Thyroid gland (tissue), 4 donors: ENCODE results near the gene CACNA2D3. TPM values are rescaled to one million over a fixed set of nuclear protein-coding genes. Genes with fewer than 3 reads are reported as not detected.

Source experiments
- DNase-seq, 2 donors: peaks; one replicate each; pipeline ENCODE4 v3.0.0-alpha.2; 2019
- H3K27ac ChIP-seq, 3 donors: fragments of 200-600 bp; sonication (generic); 1 replicate in 2 of 3; 2 replicates in 1 of 3; pipeline ENCODE4 v1.5.1; 2016 to 2019; ENCODE audit warnings: mild to moderate bottlenecking in 1 of 3, moderate library complexity in 1 of 3
- H3K27me3 ChIP-seq: fragments of 200-600 bp; sonication (generic); one replicate; pipeline ENCODE4 v1.5.1; 2019
- H3K36me3 ChIP-seq, 2 donors: fragments of 200-600 bp; sonication (generic); one replicate each; pipeline ENCODE4 v1.5.1; 2016 to 2019
- H3K4me1 ChIP-seq, 2 donors: fragments of 200-600 bp; sonication (generic); one replicate each; pipeline ENCODE4 v1.5.1; 2017 to 2019
- H3K4me3 ChIP-seq, 3 donors: fragments of 200-600 bp; sonication (generic); replicated peaks in 1 of 3; 1 replicate in 2 of 3; 2 replicates in 1 of 3; pipeline ENCODE4 v1.5.1; 2016; ENCODE audit warnings: mild to moderate bottlenecking in 1 of 3
- H3K9me3 ChIP-seq: fragments of 200-600 bp; sonication (generic); one replicate; pipeline ENCODE4 v1.5.1; 2017
- POLR2A ChIP-seq, 2 donors: fragments of 450-650 bp; IDR thresholded peaks; one replicate each; pipeline ENCODE4 v1.6.1; 2017; ENCODE audit warnings: antibody characterized with exemption in 2 of 2, mild to moderate bottlenecking in 2 of 2, moderate library complexity in 1 of 2
- WGBS, 2 donors: methylation state at CpG; one replicate each; pipeline ENCODE4 v1.1.5; 2017; 5-methylcytosine and 5-hydroxymethylcytosine counted together
- intact Hi-C: fragments of 100-400 bp; cut with DNase I; formaldehyde crosslinking; loops from one replicate; pipeline ENCODE4 v1.15.1; 2023
- total RNA-seq, 4 donors: library from RNA; depleted of rRNA; stranded (reverse); fragments of >200 nt; gene quantifications; one replicate each; pipeline ENCODE4 v1.2.3, GENCODE V29; 2016
- TF ChIP-seq, protein P1 (sequence below), 6 experiments: fragments of 200-600 bp in 3 of 6; fragments of 450-650 bp in 3 of 6; sonication (generic) in 3 of 6; IDR thresholded peaks; one replicate each; pipeline ENCODE4 v1.5.1; 2016 to 2019; ENCODE audit warnings: antibody characterized with exemption in 6 of 6, mild to moderate bottlenecking in 2 of 6, inconsistent platforms in 1 of 6, moderate library complexity in 1 of 6

CACNA2D3 gene
- total RNA-seq, 4 donors from 2014 or later: 2.9 to 4.8 (median 4.5) TPM

DNA sequence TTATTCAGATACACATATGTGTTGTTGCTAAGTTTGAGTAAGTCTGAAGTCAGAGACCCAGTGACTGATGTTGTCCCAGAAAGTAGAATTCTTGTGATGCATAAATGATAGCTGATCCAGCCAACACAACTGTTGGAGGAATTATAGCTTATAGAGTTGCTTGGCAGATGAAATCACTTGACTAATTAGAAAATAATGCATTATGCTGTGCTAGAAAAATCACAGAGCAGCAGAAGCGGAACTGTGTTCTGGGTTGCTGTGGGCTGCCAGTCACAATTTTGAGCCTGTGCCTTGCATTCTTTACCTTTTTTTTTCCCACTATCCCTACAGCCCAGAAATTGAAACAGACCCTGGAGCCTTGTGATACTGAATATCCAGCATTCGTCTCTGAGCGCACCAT lies 895.5 kb downstream of the CACNA2D3 start:
- H3K36me3 ChIP-seq: no peaks in the 10 kb centered on the region
- DNase-seq: no peak
- no peaks in the 10 kb centered on the region for H3K4me1 ChIP-seq
- H3K27ac ChIP-seq: no peak overlapping the region
- no peaks in the 10 kb centered on the region for H3K27me3 ChIP-seq
- no peak overlapping the region for H3K4me3 ChIP-seq
- intact Hi-C loops: no loop called here
- TF ChIP-seq POLR2A (IDR thresholded peaks at IDR 0.05): no peak
- TF ChIP-seq, protein P1, sequence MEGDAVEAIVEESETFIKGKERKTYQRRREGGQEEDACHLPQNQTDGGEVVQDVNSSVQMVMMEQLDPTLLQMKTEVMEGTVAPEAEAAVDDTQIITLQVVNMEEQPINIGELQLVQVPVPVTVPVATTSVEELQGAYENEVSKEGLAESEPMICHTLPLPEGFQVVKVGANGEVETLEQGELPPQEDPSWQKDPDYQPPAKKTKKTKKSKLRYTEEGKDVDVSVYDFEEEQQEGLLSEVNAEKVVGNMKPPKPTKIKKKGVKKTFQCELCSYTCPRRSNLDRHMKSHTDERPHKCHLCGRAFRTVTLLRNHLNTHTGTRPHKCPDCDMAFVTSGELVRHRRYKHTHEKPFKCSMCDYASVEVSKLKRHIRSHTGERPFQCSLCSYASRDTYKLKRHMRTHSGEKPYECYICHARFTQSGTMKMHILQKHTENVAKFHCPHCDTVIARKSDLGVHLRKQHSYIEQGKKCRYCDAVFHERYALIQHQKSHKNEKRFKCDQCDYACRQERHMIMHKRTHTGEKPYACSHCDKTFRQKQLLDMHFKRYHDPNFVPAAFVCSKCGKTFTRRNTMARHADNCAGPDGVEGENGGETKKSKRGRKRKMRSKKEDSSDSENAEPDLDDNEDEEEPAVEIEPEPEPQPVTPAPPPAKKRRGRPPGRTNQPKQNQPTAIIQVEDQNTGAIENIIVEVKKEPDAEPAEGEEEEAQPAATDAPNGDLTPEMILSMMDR (IDR thresholded peaks at IDR 0.05): no peak
- WGBS, 2 donors: 85 to 95% methylated on average over 3 of the region's 3 CpGs
- H3K9me3 ChIP-seq: no peaks in the 10 kb centered on the region

GRCh38 chr3:55030938-55031337 lies 908.6 kb downstream of the CACNA2D3 start:
- H3K4me1 ChIP-seq: no peaks in the 10 kb centered on the region
- no peaks in the 10 kb centered on the region for H3K36me3 ChIP-seq
- no peak for DNase-seq
- intact Hi-C loops: no loop called here
- no peaks in the 10 kb centered on the region for H3K9me3 ChIP-seq
- 76 to 83% methylated on average over 4 of the region's 4 CpGs for WGBS, 2 donors
- H3K27ac ChIP-seq: no peak overlapping the region
- no peak overlapping the region for H3K4me3 ChIP-seq
- TF ChIP-seq POLR2A (IDR thresholded peaks at IDR 0.05): no peak
- TF ChIP-seq, protein P1 (IDR thresholded peaks at IDR 0.05): no peak
- H3K27me3 ChIP-seq: no peaks in the 10 kb centered on the region

GRCh38 chr3:55036883-55037577 lies 914.7 kb downstream of the CACNA2D3 start:
- no peaks in the 10 kb centered on the region for H3K4me1 ChIP-seq
- no peaks in the 10 kb centered on the region for H3K27me3 ChIP-seq
- H3K27ac ChIP-seq: no peak overlapping the region
- H3K4me3 ChIP-seq: no peak overlapping the region
- DNase-seq: no peak
- TF ChIP-seq, protein P1 (IDR thresholded peaks at IDR 0.05): no peak
- no peak for TF ChIP-seq POLR2A (IDR thresholded peaks at IDR 0.05)
- WGBS, 2 donors: 84 to 85% methylated on average over 5 of the region's 5 CpGs
- no peaks in the 10 kb centered on the region for H3K9me3 ChIP-seq
- no peaks in the 10 kb centered on the region for H3K36me3 ChIP-seq
- intact Hi-C loops: no loop called here

DNA sequence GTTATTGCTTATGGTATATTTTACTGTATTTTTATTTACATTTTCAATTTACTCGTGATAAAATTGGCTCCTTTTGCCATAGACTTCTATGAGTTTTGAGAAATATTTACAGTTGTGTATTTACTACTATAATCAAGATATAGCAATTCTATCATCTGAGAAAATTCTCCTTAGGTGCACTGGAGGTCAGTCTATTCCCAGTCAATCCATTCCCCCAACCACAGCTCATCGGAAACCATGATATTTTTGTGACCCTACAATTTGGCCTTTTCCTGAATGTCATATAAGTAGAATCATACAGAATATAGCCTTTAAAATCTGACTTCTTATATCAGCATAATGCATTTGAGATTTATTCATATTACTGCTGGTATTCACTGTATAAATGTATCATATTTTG lies 920.2 kb downstream of the CACNA2D3 start:
- no peak for DNase-seq
- no peaks in the 10 kb centered on the region for H3K4me1 ChIP-seq
- H3K9me3 ChIP-seq: no peaks in the 10 kb centered on the region
- H3K36me3 ChIP-seq: no peaks in the 10 kb centered on the region
- TF ChIP-seq, protein P1 (IDR thresholded peaks at IDR 0.05): no peak
- no peak for TF ChIP-seq POLR2A (IDR thresholded peaks at IDR 0.05)
- no peak overlapping the region for H3K27ac ChIP-seq
- WGBS, 2 donors: 73% methylated on average over 2 of the region's 2 CpGs
- no peaks in the 10 kb centered on the region for H3K27me3 ChIP-seq
- intact Hi-C loops: no loop called here
- H3K4me3 ChIP-seq: no peak overlapping the region

DNA sequence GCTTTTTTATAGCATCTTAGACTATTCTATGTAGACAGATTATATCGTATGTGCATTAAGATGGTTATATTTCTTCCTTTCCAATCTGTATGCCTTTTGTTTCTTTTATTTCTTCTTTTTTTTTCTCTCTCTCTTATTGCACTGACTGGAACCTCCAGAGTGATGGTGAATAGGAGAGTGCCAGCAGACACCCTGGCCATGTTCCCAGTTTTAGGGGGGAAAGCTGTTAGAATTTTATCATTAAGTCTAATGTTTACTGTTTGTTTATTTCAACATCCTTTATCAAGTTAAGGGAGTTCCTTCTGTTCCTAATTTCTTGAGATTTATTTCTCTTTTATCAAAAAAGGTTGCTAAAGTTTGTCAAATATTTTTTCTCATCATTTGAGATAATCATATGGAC lies 922.1 kb downstream of the CACNA2D3 start:
- H3K27me3 ChIP-seq: no peaks in the 10 kb centered on the region
- no peak for TF ChIP-seq POLR2A (IDR thresholded peaks at IDR 0.05)
- TF ChIP-seq, protein P1 (IDR thresholded peaks at IDR 0.05): no peak
- H3K4me3 ChIP-seq: no peak overlapping the region
- intact Hi-C loops: no loop called here
- 92 to 95% methylated on average over 1 of the region's 1 CpG for WGBS, 2 donors
- H3K9me3 ChIP-seq: no peaks in the 10 kb centered on the region
- no peaks in the 10 kb centered on the region for H3K4me1 ChIP-seq
- H3K27ac ChIP-seq: no peak overlapping the region
- H3K36me3 ChIP-seq: no peaks in the 10 kb centered on the region
- no peak for DNase-seq
